ENCODE results near the gene HNRNPH3.

HNRNPH3 gene

GRCh38 chr10:68359189-68359588 lies 27.3 kb downstream of the HNRNPH3 start:
- ATAC-seq, result no peak
- TF ChIP-seq TCF4 (CRISPR knock-in tag; IDR thresholded peaks at IDR 0.05; ENCODE audit: borderline replicate concordance), result no peak
- no peak for TF ChIP-seq ZNF8 (CRISPR knock-in tag; IDR thresholded peaks at IDR 0.05)
- TF ChIP-seq GLIS3 (CRISPR knock-in tag; IDR thresholded peaks at IDR 0.05), result no peak
- no peak for TF ChIP-seq ZFP3 (CRISPR knock-in tag; IDR thresholded peaks at IDR 0.05)
- TF ChIP-seq TOX (CRISPR knock-in tag; IDR thresholded peaks at IDR 0.05; ENCODE audit: borderline replicate concordance), result no peak
- TF ChIP-seq OSR1 (CRISPR knock-in tag; IDR thresholded peaks at IDR 0.05), result no peak
- TF ChIP-seq BACH2 (CRISPR knock-in tag; IDR thresholded peaks at IDR 0.05; ENCODE audit: borderline replicate concordance), result no peak
- TF ChIP-seq, protein P1, sequence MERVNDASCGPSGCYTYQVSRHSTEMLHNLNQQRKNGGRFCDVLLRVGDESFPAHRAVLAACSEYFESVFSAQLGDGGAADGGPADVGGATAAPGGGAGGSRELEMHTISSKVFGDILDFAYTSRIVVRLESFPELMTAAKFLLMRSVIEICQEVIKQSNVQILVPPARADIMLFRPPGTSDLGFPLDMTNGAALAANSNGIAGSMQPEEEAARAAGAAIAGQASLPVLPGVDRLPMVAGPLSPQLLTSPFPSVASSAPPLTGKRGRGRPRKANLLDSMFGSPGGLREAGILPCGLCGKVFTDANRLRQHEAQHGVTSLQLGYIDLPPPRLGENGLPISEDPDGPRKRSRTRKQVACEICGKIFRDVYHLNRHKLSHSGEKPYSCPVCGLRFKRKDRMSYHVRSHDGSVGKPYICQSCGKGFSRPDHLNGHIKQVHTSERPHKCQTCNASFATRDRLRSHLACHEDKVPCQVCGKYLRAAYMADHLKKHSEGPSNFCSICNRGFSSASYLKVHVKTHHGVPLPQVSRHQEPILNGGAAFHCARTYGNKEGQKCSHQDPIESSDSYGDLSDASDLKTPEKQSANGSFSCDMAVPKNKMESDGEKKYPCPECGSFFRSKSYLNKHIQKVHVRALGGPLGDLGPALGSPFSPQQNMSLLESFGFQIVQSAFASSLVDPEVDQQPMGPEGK (CRISPR knock-in tag; IDR thresholded peaks at IDR 0.05; ENCODE audit: borderline replicate concordance), result no peak
- TF ChIP-seq CSDC2 (CRISPR knock-in tag; IDR thresholded peaks at IDR 0.05), result no peak
- TF ChIP-seq ZFP30 (CRISPR knock-in tag; IDR thresholded peaks at IDR 0.05), result no peak
- no peak for TF ChIP-seq ZNF565 (CRISPR knock-in tag; conservative IDR thresholded peaks at IDR 0.05; ENCODE audit: low read depth)

DNA sequence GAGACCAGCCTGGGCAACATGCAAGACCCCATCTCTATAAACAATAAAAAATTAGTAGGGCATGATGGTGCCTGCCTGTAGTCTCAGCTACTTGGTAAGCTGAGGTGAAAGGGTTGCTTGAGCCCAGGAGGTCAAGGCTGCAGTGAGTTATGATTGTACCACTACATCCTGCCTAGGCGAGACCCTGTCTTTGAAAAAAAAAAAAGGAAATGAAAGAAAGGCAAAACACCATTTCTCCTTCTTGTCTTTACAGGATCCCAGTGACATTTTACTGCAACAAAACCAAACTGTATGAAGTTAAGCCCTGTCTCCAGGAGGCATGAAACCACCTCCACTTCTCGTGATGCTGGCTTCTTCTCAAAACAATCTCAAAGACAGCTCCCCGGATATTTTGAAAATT lies 30.7 kb downstream of the HNRNPH3 start:
- TF ChIP-seq ZNF70 (CRISPR knock-in tag; IDR thresholded peaks at IDR 0.05) (no peak), SNAI2 (CRISPR knock-in tag; IDR thresholded peaks at IDR 0.05) (no peak), ESRRG (CRISPR knock-in tag; IDR thresholded peaks at IDR 0.05) (no peak), ZNF8 (CRISPR knock-in tag; IDR thresholded peaks at IDR 0.05) (no peak), TCF4 (CRISPR knock-in tag; IDR thresholded peaks at IDR 0.05; ENCODE audit: borderline replicate concordance) (no peak), RARB (CRISPR knock-in tag; IDR thresholded peaks at IDR 0.05) (no peak)
- TF ChIP-seq, protein P2, sequence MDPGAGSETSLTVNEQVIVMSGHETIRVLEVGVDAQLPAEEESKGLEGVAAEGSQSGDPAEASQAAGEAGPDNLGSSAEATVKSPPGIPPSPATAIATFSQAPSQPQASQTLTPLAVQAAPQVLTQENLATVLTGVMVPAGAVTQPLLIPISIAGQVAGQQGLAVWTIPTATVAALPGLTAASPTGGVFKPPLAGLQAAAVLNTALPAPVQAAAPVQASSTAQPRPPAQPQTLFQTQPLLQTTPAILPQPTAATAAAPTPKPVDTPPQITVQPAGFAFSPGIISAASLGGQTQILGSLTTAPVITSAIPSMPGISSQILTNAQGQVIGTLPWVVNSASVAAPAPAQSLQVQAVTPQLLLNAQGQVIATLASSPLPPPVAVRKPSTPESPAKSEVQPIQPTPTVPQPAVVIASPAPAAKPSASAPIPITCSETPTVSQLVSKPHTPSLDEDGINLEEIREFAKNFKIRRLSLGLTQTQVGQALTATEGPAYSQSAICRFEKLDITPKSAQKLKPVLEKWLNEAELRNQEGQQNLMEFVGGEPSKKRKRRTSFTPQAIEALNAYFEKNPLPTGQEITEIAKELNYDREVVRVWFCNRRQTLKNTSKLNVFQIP (CRISPR knock-in tag; IDR thresholded peaks at IDR 0.05; ENCODE audit: borderline replicate concordance, low read depth), result no peak
- TF ChIP-seq, protein P3, sequence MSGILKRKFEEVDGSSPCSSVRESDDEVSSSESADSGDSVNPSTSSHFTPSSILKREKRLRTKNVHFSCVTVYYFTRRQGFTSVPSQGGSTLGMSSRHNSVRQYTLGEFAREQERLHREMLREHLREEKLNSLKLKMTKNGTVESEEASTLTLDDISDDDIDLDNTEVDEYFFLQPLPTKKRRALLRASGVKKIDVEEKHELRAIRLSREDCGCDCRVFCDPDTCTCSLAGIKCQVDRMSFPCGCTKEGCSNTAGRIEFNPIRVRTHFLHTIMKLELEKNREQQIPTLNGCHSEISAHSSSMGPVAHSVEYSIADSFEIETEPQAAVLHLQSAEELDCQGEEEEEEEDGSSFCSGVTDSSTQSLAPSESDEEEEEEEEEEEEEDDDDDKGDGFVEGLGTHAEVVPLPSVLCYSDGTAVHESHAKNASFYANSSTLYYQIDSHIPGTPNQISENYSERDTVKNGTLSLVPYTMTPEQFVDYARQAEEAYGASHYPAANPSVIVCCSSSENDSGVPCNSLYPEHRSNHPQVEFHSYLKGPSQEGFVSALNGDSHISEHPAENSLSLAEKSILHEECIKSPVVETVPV (CRISPR knock-in tag; IDR thresholded peaks at IDR 0.05), result no peak

GRCh38 chr10:68364101-68364886 lies 32.4 kb downstream of the HNRNPH3 start:
- no peak for ATAC-seq
- TF ChIP-seq, protein P3 (CRISPR knock-in tag; IDR thresholded peaks at IDR 0.05), result no peak
- TF ChIP-seq ZNF565 (CRISPR knock-in tag; conservative IDR thresholded peaks at IDR 0.05; ENCODE audit: low read depth) (no peak), ZFP30 (CRISPR knock-in tag; IDR thresholded peaks at IDR 0.05) (no peak), PPARA (CRISPR knock-in tag; IDR thresholded peaks at IDR 0.05; ENCODE audit: borderline replicate concordance) (no peak), TCF4 (CRISPR knock-in tag; IDR thresholded peaks at IDR 0.05; ENCODE audit: borderline replicate concordance) (no peak), OSR1 (CRISPR knock-in tag; IDR thresholded peaks at IDR 0.05) (no peak), RARB (CRISPR knock-in tag; IDR thresholded peaks at IDR 0.05) (no peak), TSHZ2 (CRISPR knock-in tag; IDR thresholded peaks at IDR 0.05) (no peak), SNAI2 (CRISPR knock-in tag; IDR thresholded peaks at IDR 0.05) (no peak), CREB5 (CRISPR knock-in tag; IDR thresholded peaks at IDR 0.05; ENCODE audit: low read depth) (no peak), ARNTL (CRISPR knock-in tag; IDR thresholded peaks at IDR 0.05; ENCODE audit: borderline replicate concordance, low read depth) (no peak), ZC3H10 (CRISPR knock-in tag; IDR thresholded peaks at IDR 0.05) (no peak), ESRRG (CRISPR knock-in tag; IDR thresholded peaks at IDR 0.05) (no peak), ZNF8 (CRISPR knock-in tag; IDR thresholded peaks at IDR 0.05) (no peak)
- TF ChIP-seq, protein P1 (CRISPR knock-in tag; IDR thresholded peaks at IDR 0.05; ENCODE audit: borderline replicate concordance), result no peak

More for the DNA sequence above, 30.7 kb downstream of the HNRNPH3 start:
- no peak for ATAC-seq
